GM18511 (cell line): ENCODE results near the gene HUS1.
"Not testable (repeated sequence)": the region's sequence is repeated elsewhere in the genome, so short reads cannot be mapped to it uniquely, and the experiment has no call there.

Source experiments
- ATAC-seq: cut with Tn5 transposase; IDR thresholded peaks from one replicate; pipeline ENCODE4 v1.9.1; 2021; ENCODE audit warnings: mild to moderate bottlenecking, moderate library complexity; ENCODE audit not compliant: unreplicated experiment

Gene HUS1

DNA sequence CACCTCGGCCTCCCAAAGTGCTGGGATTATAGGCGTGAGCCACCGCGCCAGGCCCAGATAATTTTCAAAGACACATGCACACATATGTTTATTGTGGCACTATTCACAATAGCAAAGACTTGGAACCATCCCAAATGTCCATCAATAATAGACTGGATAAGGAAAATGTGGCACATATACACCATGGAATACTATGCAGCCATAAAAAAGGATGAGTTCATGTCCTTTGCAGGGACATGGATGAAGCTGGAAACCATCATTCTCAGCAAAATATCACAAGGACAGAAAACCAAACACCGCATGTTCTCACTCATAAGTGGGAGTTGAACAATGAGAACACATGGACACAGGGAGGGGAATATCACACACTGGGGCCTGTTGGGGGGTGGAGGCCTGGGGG, 1.2 kb upstream of the HUS1 start:
- not testable (repeated sequence) for ATAC-seq

GRCh38 chr7:47979832-47980181, 392 bp upstream of the HUS1 start:
- ATAC-seq, result no peak

- no peak for ATAC-seq
Measured at GRCh38 chr7:47978790-47979144, 648 bp downstream of the HUS1 start.

DNA sequence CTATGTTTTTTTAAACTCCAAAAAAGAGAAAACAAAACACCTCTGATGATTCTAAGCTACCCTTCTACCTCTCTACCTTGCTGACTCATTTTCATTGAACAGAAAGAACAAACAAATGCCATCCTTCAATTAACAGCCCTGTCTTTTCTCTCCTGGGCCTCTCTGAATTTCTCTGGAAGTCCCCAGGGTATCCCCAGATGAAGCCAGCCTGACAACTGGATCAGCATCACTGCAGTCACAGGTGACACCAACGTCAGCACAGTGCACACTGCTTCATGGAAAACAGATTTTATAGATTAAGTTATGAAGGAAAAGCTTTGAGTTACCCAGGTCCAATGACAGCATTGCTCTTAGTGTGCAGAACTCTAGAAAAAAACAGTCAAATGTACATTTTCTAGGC, 5.7 kb downstream of the HUS1 start:
- ATAC-seq, result no peak

- no peak for ATAC-seq
Measured at GRCh38 chr7:47970761-47971160, 8.7 kb downstream of the HUS1 start.

DNA sequence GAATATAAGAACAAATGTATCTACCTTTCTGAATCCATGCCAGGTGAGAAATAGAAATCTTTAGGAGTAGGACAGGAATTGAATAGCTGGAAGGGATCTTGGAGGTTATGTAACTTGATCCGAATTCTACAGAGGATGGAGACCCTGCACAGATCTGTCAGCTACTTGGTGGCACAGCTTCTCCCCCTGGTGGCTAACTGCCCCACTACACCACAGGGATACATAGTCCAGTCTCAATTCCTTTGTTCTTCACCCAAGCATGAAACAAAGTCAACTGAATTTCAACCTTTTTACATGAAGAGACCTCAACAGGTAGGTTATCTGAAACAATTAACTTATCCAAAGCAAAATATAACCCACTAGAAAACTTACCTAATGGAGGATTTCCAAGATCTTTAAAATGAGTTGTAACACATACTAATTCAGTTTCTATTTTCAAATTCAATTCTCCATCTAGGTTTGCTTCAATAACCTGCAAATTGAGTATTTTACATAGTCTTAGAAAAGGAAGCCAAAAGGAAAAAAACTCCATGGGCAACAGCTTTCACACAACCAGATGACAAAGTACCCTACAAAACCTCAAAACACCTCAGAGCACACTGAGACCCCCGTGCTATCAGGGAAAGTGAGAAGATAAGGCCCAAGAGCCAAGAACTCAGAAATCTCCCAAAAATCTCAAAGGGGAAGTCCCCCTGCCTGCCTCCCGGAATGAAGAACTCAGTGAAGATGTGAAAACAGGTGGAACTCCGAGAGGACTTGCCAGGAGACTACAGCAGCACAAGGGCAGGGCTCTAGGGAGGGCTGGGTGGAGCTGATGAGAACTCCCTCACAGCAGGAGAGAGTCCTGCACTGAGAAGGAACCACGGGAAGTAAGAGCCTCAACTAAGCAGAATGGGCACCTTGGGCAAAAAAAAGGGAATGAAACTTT, 10.3 kb downstream of the HUS1 start:
- peak; percentile 85 for ATAC-seq

DNA sequence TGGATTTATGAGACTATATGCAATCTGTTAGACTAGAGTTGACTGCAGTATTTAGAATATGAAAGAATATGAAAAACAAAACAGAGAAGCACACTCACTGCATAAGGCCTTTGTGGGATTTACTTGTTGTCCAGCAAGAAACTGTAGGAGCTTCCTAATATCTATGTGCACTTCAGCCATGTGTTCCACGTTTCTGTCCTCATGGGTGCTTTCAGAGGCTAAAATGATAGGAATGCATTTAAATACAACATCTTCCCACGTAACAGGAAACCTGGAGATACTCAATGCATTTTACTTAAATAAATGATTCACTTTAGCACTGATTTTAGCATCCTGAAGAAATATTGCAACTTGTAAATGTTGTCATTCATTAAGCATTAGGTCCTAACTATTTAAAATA, 11.7 kb downstream of the HUS1 start:
- ATAC-seq, result no peak

- no peak for ATAC-seq
Measured at GRCh38 chr7:47967123-47967522, 12.3 kb downstream of the HUS1 start.

- no peak for ATAC-seq
Measured at GRCh38 chr7:47965456-47965855, 14.0 kb downstream of the HUS1 start.

DNA sequence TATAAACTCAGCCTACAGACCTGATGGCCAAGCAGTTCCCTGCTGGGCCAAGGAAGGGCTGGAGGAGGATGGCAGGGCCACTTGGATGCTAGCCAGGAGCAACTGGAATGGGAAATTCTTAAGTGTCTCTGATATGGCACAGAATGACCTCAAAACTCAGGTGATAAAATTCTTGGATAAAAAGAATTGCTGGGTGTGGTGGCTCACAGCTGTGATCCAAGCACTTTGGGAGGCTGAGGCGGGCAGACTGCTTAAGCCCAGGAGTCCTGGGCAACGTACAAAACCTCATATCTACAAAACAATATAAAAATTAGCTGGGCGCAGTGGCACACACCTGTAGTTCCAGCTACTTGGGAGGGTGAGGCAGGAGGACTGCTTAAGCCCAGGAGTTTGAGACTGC, 17.2 kb downstream of the HUS1 start:
- no peak for ATAC-seq

DNA sequence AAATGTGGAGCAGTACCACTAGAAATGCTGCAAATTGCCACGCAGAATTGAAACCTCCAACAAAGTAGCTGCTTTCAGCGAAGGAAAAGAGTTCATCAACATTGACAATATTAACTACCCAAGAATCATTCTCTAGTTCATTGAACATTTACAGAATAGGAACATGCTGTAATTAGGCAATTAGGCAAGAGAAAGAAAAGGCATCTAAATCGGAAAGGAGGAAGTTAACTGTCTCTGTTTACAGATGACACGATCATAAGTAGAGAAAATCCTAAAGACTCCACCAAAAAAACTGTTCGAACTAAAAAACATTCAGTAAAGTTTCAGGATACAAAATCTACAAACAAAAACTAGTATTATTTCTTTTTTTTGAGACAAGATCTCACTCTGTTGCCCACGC, 22.3 kb downstream of the HUS1 start:
- no peak for ATAC-seq

DNA sequence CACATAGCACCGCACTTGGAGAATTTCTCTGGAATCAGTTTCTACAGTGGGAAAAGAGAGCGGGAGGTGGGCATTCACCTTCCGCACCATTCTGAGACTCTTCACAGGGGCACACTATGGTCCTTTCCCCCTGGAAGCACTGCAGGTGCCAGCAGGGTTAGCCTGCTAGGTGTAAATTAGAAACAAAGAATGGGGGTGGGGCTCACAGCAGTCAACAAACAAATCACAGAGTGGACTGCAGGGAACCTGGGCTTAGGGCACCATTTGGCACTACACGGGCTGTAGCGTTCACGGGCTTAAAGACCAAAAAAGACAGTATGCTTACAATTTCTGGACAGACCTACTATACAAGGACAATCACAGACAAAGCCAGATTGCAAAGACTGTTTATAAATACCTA, 23.2 kb downstream of the HUS1 start:
- no peak for ATAC-seq

- ATAC-seq, result peak; percentile 72
Measured at GRCh38 chr7:47954231-47954911, 25.0 kb downstream of the HUS1 start.

DNA sequence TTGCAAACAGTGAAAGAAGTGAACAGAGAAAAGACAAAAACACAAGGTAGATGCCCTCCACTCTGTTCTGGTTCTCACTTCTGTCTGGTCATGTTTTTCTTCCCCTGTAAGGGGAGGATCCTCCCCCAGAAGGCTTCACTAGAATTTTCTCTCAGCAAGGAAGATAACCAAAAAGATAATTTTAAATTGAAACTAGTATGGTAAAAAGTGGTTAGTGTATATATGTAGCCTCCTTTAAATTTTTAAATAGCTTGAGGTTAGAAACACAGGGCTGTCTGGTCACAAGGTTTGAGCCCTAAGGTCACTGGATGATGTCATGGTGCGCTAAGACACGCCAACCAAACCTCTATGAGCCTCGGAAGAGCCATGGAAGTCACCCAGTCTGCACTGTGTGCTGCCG, 25.6 kb downstream of the HUS1 start:
- peak; percentile 73 for ATAC-seq

DNA sequence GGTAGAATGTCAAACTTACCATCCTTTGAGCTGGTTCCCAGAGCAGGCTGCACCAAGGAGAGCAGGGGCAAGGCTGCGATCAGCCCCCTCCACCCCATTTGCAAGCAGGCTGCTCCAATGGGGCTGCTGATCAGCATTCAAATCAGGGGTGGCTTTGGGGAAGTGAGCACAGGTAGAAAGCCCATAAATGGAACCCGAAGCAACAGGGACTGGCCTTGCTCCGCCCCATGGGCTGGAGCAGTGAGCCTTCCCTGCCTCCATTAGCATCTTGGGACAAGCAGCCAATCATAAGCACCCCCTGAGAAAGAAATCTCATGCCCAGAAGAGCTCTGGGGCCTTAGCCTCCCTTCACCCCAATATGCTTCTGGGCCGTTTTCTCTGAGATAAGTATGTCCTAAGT, 27.2 kb downstream of the HUS1 start:
- ATAC-seq, result no peak

GRCh38 chr7:47951374-47951773, 28.0 kb downstream of the HUS1 start:
- no peak for ATAC-seq

GRCh38 chr7:47950714-47951113, 28.7 kb downstream of the HUS1 start:
- ATAC-seq, result no peak

GRCh38 chr7:47949703-47950102, 29.7 kb downstream of the HUS1 start:
- no peak for ATAC-seq

DNA sequence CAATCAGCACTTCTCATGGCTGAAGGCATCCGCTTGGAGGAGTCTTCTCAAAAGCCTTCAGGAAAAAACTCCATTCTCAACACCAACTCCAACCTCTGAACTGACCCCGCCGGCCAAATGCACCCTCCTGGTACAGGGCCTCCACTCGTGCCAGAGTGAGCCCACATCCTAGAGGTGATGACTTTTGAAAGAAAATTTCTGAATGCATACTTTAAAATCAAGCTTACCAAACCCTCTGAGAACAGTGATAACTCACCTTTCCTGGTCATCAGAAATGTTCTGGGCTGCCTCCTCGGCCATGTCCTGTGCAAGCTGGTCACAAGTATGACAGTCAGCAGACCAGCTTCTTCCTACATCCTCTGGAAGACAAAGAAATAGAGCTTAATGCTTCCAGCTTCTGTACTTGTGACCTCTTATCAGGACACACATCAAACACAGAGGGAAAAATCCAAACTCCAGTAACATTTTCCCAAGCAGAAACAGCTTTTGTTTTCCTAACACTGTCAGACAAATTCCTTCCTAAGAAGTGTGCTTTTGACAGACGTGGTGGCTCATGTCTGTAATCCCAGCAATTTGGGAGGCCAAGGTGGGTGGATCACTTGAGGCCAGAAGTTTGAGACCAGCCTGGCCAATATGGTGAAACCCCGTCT, 31.1 kb downstream of the HUS1 start, which contains the start of gene PKD1L1:
PKD1L1 (minus strand) TSS at position 326 of the 650 bp plus-strand sequence; CDS start at position 300, 26 bp downstream.
- no peak for ATAC-seq

- no peak for ATAC-seq
Measured at GRCh38 chr7:47947355-47947749, 32.1 kb downstream of the HUS1 start.

GRCh38 chr7:47946581-47947354, 32.6 kb downstream of the HUS1 start:
- ATAC-seq, result no peak
